Measurements from ENCODE around the gene COX6B2.

COX6B2 gene

DNA sequence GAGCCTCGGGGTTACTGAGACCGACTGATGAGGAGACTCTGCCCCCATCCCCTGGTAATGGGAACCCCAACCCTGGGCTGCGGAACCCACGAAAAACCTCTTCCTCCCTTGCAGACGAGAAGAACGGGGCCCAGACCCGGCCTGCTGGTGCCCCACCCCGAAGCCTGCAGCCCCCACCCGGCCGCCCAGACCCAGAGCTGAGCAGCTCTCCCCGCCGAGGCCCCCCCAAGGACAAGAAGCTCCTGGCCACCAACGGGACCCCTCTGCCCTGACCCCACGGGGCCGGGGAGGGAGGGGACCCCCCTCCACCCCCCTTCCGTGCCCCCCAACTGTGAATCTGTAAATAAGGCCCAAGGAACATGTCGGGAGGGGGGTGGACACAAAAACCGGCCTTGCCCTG, 42.7 kb downstream of the COX6B2 start:
- Mint-ChIP-seq H3K36me3 (ENCODE audit: low read depth) (peaks cover 34% of the 10 kb centered on the region), H3K27me3 (ENCODE audit: low read depth) (no peaks in the 10 kb centered on the region)
- TF ChIP-seq, protein P1, sequence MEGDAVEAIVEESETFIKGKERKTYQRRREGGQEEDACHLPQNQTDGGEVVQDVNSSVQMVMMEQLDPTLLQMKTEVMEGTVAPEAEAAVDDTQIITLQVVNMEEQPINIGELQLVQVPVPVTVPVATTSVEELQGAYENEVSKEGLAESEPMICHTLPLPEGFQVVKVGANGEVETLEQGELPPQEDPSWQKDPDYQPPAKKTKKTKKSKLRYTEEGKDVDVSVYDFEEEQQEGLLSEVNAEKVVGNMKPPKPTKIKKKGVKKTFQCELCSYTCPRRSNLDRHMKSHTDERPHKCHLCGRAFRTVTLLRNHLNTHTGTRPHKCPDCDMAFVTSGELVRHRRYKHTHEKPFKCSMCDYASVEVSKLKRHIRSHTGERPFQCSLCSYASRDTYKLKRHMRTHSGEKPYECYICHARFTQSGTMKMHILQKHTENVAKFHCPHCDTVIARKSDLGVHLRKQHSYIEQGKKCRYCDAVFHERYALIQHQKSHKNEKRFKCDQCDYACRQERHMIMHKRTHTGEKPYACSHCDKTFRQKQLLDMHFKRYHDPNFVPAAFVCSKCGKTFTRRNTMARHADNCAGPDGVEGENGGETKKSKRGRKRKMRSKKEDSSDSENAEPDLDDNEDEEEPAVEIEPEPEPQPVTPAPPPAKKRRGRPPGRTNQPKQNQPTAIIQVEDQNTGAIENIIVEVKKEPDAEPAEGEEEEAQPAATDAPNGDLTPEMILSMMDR (IDR thresholded peaks at IDR 0.05; ENCODE audit: unreplicated experiment in 3 of 3): no peak

DNA sequence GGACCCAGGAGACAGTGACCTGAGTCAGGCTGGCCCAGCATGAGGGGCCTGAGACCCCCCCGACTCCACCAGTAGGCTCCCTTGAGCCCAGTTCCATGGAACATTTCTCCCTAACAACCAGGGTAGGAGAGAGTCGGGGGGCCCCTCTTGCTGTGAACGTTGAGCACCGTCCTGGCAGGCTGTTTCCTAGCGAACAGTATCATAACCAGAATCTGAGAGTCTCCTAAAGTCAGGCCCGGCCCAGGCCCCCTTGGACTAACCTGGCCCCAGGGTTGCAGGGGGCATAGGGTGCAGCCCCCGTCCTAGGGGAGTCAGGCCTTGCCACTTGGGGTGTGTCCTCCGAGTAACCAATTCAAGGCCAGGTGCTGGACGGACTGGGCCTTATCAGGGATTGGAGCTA, 43.1 kb downstream of the COX6B2 start:
- no peaks in the 10 kb centered on the region for H3K27me3 Mint-ChIP-seq (ENCODE audit: low read depth)
- H3K36me3 Mint-ChIP-seq (ENCODE audit: low read depth): peaks cover 38% of the 10 kb centered on the region
- no peaks in the 10 kb centered on the region for H3K9me3 Mint-ChIP-seq
- peaks cover 10% of the 10 kb centered on the region for H3K4me1 Mint-ChIP-seq
- H3K27ac Mint-ChIP-seq: no peak overlapping the region
- TF ChIP-seq, protein P1 (IDR thresholded peaks at IDR 0.05; ENCODE audit: unreplicated experiment in 3 of 3): no peak
- H3K4me3 Mint-ChIP-seq: no peak overlapping the region

More for the DNA sequence above, 42.7 kb downstream of the COX6B2 start:
- H3K27ac Mint-ChIP-seq: no peak overlapping the region
- H3K4me3 Mint-ChIP-seq: no peak overlapping the region
- H3K4me1 Mint-ChIP-seq: peaks cover 10% of the 10 kb centered on the region
- H3K9me3 Mint-ChIP-seq: no peaks in the 10 kb centered on the region

DNA sequence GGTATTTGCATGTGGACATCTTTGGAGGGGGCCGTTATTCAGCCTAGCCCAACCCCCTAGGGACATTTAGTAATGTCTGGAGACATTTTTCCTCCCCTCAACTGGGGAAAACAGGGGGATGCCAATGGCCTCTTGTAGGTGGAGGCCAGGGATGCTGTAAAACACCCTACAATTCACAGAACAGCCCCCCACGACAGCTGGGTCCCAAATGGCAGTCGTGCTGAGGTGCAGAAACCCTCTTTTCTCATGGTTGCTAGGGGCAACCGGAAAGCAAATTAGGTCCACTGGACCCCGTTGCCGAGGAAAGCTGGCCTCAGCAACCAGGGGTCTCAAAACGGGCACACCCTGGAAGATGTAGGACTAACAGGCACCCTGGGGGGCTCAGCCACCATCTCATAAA, 44.0 kb downstream of the COX6B2 start:
- no peak overlapping the region for H3K4me3 Mint-ChIP-seq
- no peak overlapping the region for H3K27ac Mint-ChIP-seq
- H3K27me3 Mint-ChIP-seq (ENCODE audit: low read depth): no peaks in the 10 kb centered on the region
- TF ChIP-seq, protein P1 (IDR thresholded peaks at IDR 0.05; ENCODE audit: unreplicated experiment in 3 of 3): no peak
- no peaks in the 10 kb centered on the region for H3K9me3 Mint-ChIP-seq
- peaks cover 45% of the 10 kb centered on the region for H3K36me3 Mint-ChIP-seq (ENCODE audit: low read depth)
- peaks cover 12% of the 10 kb centered on the region for H3K4me1 Mint-ChIP-seq

DNA sequence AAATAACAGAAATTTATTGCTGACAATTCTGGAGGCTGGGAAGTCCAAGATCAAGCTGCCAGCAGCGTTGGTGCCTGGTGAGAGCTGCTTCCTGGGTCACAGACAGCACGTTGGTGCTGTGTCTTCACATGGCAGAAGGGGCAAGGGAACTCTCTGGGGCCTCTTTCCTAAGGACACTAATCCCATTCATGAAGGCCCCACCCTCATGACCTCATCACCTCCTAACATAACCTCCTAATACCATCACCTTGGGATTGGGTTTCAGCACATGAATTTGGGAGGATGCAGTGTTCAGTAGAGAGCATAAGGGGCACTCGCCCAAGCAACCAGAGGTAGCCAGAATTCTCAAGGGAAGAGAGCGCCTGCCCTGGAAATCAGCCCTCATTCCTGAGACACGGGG, 45.1 kb downstream of the COX6B2 start:
- Mint-ChIP-seq H3K9me3 (no peaks in the 10 kb centered on the region), H3K4me3 (no peak overlapping the region), H3K4me1 (peaks cover 14% of the 10 kb centered on the region), H3K36me3 (ENCODE audit: low read depth) (peaks cover 48% of the 10 kb centered on the region), H3K27me3 (ENCODE audit: low read depth) (no peaks in the 10 kb centered on the region), H3K27ac (no peak overlapping the region)
- TF ChIP-seq, protein P1 (IDR thresholded peaks at IDR 0.05; ENCODE audit: unreplicated experiment in 3 of 3): no peak

DNA sequence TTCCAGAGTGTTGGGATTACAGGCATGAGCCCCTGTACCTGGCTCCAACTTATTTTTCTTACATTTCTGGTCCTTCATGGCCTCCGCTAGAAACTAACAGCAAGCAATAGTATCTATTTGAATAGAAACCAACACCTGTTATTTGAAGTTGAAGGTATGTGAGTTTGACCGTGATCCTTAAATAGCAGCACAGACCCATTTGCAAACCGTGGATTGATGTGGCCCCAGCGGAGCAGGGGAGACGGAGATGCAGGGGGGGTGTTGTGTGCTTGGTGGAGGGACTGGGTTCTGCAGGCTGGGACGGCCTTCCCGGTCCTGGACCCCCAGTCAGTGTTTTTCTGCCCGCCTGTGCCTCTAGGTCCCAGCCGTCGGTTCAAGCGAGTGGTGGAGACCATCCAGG, 46.2 kb downstream of the COX6B2 start:
- no peak overlapping the region for H3K27ac Mint-ChIP-seq
- no peaks in the 10 kb centered on the region for H3K27me3 Mint-ChIP-seq (ENCODE audit: low read depth)
- peaks cover 10% of the 10 kb centered on the region for H3K4me1 Mint-ChIP-seq
- no peaks in the 10 kb centered on the region for H3K9me3 Mint-ChIP-seq
- no peak overlapping the region for H3K4me3 Mint-ChIP-seq
- TF ChIP-seq, protein P1 (IDR thresholded peaks at IDR 0.05; ENCODE audit: unreplicated experiment in 3 of 3): no peak
- H3K36me3 Mint-ChIP-seq (ENCODE audit: low read depth): peaks cover 52% of the 10 kb centered on the region

DNA sequence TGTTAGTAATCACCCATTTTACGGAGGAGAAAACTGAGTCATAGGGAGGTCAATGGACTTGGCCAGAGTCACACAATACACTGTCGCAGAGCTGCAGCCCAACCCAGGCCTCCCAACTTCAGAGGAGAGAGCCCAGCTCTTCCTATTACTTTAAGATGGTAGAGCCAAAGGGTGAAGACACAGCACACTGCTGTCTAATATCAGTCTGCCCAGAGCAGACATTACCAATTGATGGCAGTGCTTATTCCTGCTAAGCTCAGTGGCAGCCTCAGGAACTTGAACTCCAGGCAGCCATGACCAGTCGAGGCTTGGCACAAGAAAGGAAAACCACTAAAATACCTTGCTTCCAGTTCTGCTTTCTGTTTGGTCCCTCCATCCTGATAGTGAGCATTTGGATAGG, 47.8 kb downstream of the COX6B2 start:
- Mint-ChIP-seq H3K27ac (no peak overlapping the region), H3K4me1 (peaks cover 5% of the 10 kb centered on the region), H3K9me3 (no peaks in the 10 kb centered on the region), H3K36me3 (ENCODE audit: low read depth) (peaks cover 53% of the 10 kb centered on the region), H3K27me3 (ENCODE audit: low read depth) (no peaks in the 10 kb centered on the region), H3K4me3 (no peak overlapping the region)
- TF ChIP-seq, protein P1 (IDR thresholded peaks at IDR 0.05; ENCODE audit: unreplicated experiment in 3 of 3): no peak

Data from nephron (organoid).